HepG2 (cell line): Measurements from ENCODE around the gene WDFY1. TPM values are rescaled to one million over a fixed set of nuclear protein-coding genes. Genes with fewer than 3 reads are reported as not detected.
A peak's percentile ranks its signal among the peaks of the same experiment; 100 is the strongest.

Experiments
- CENPBD1 ChIP-seq: sonication (generic); formaldehyde crosslinking; IDR thresholded peaks from 2 replicates; pipeline ENCODE4 v1.8.0; 2022; ENCODE audit warnings: missing genetic modification reagents, low read depth, mild to moderate bottlenecking, borderline replicate concordance
- FOSL2 ChIP-seq: sonication (generic); formaldehyde crosslinking; IDR thresholded peaks from 2 replicates; pipeline ENCODE4 v1.4.0; 2020; ENCODE audit warnings: missing genetic modification reagents
- HOMEZ ChIP-seq: IDR thresholded peaks from 2 replicates; pipeline ENCODE4 v1.6.1; 2016; ENCODE audit warnings: low read depth
- JUN ChIP-seq: sonication (generic); formaldehyde crosslinking; IDR thresholded peaks from 2 replicates; pipeline ENCODE4 v1.4.0; 2020; ENCODE audit warnings: mild to moderate bottlenecking, missing genetic modification reagents
- MYNN ChIP-seq: sonication (generic); formaldehyde crosslinking; IDR thresholded peaks from 2 replicates; pipeline ENCODE4 v1.4.0; 2020; ENCODE audit warnings: mild to moderate bottlenecking, low read depth, missing genetic modification reagents
- PAXIP1 ChIP-seq: sonication (generic); formaldehyde crosslinking; conservative IDR thresholded peaks from 2 replicates; pipeline ENCODE4 v1.4.0; 2020; ENCODE audit warnings: mild to moderate bottlenecking, missing genetic modification reagents, moderate library complexity
- PITX1 ChIP-seq: sonication (generic); formaldehyde crosslinking; IDR thresholded peaks from 2 replicates; pipeline ENCODE4 v1.5.1; 2020; ENCODE audit warnings: mild to moderate bottlenecking, missing genetic modification reagents
- SCMH1 ChIP-seq: sonication (generic); formaldehyde crosslinking; IDR thresholded peaks from 2 replicates; pipeline ENCODE4 v1.9.0; 2021; ENCODE audit warnings: missing genetic modification reagents, mild to moderate bottlenecking, borderline replicate concordance
- TFDP2 ChIP-seq: sonication (generic); formaldehyde crosslinking; IDR thresholded peaks from 2 replicates; pipeline ENCODE4 v1.4.0; 2020; ENCODE audit warnings: missing genetic modification reagents
- TGIF2 ChIP-seq: IDR thresholded peaks from 2 replicates; pipeline ENCODE4 v1.6.1; 2016; ENCODE audit warnings: control low read depth, missing compliant biosample characterization
- ZGPAT ChIP-seq: IDR thresholded peaks from 2 replicates; pipeline ENCODE4 v1.6.1; 2016; ENCODE audit warnings: mild to moderate bottlenecking
- ZMYM2 ChIP-seq: sonication (generic); formaldehyde crosslinking; IDR thresholded peaks from 2 replicates; pipeline ENCODE4 v1.8.0; 2022; ENCODE audit warnings: mild to moderate bottlenecking, missing genetic modification reagents
- ZNF160 ChIP-seq: sonication (generic); formaldehyde crosslinking; IDR thresholded peaks from 2 replicates; pipeline ENCODE4 v1.8.0; 2022; ENCODE audit warnings: mild to moderate bottlenecking, inconsistent platforms, missing genetic modification reagents
- ZNF629 ChIP-seq: sonication (generic); formaldehyde crosslinking; conservative IDR thresholded peaks from 2 replicates; pipeline ENCODE4 v1.5.0; 2020; ENCODE audit warnings: missing genetic modification reagents
- ZNF672 ChIP-seq: sonication (generic); formaldehyde crosslinking; IDR thresholded peaks from 2 replicates; pipeline ENCODE4 v1.8.1; 2022; ENCODE audit warnings: missing genetic modification reagents
- ZNF776 ChIP-seq: sonication (generic); formaldehyde crosslinking; IDR thresholded peaks from 2 replicates; pipeline ENCODE4 v1.4.0; 2020; ENCODE audit warnings: mild to moderate bottlenecking, missing genetic modification reagents
- ZNF780A ChIP-seq: sonication (generic); formaldehyde crosslinking; IDR thresholded peaks from 2 replicates; pipeline ENCODE4 v1.8.0; 2022; ENCODE audit warnings: mild to moderate bottlenecking, missing genetic modification reagents, moderate library complexity
- ZNF850 ChIP-seq: sonication (generic); formaldehyde crosslinking; conservative IDR thresholded peaks from 2 replicates; pipeline ENCODE4 v1.9.0; 2021; ENCODE audit warnings: mild to moderate bottlenecking, missing genetic modification reagents
- ZSCAN5A ChIP-seq: sonication (generic); formaldehyde crosslinking; IDR thresholded peaks from 2 replicates; pipeline ENCODE4 v1.8.0; 2022; ENCODE audit warnings: mild to moderate bottlenecking, missing genetic modification reagents, borderline replicate concordance
- polyA plus RNA-seq, 8 experiments: library from polyadenylated mRNA; depleted of rRNA in 3 of 8; stranded (reverse) in 7 of 8; unstranded in 1 of 8; fragments of >200 nt; fragmentation: Illumina TruSeq in 4 of 8; extraction: Trizol in 4 of 8; gene quantifications; 2 replicates each; pipeline versions ENCODE4 v1.2.1 to v1.2.3, GENCODE V29; 2011 to 2016; ENCODE audit warnings: low read depth in 4 of 8, missing spikeins in 1 of 8, mixed read lengths in 1 of 8; ENCODE audit not compliant: insufficient read depth in 1 of 8
- total RNA-seq, 5 experiments: library from RNA; depleted of rRNA; stranded (reverse); fragments of >200 nt; fragmentation: Illumina TruSeq; extraction: Trizol; gene quantifications; 2 replicates each; pipeline ENCODE4 v1.2.3, GENCODE V29; 2016; ENCODE audit warnings: low read depth in 1 of 5

The WDFY1 gene
- total and polyA plus RNA-seq, 2 of the 13 experiments (the other 11 are each of a cell fraction or from before 2014, with no cell fraction given), result 77.0 to 78.4 TPM

- TF ChIP-seq HOMEZ (CRISPR knock-in tag) (peak; percentile 53; the same call in 1 of the 2 replicates), ZGPAT (peak; percentile 51; the same call in 1 of the 2 replicates), ZNF629 (no peak), TGIF2 (CRISPR knock-in tag) (peak; percentile 34; the same call in 1 of the 2 replicates), CENPBD1 (CRISPR knock-in tag) (no peak), FOSL2 (CRISPR knock-in tag) (peak; percentile 43), ZNF780A (CRISPR knock-in tag) (no peak), ZNF776 (CRISPR knock-in tag) (no peak), MYNN (CRISPR knock-in tag) (no peak), TFDP2 (CRISPR knock-in tag) (no peak), SCMH1 (CRISPR knock-in tag) (no peak), ZNF160 (CRISPR knock-in tag) (no peak), PAXIP1 (CRISPR knock-in tag) (peak; percentile 69), ZSCAN5A (no peak), JUN (CRISPR knock-in tag) (no peak), ZNF672 (no peak), PITX1 (peak; percentile 21; the same call in 1 of the 2 replicates), ZNF850 (CRISPR knock-in tag) (no peak), ZMYM2 (CRISPR knock-in tag) (peak; percentile 32; the same call in 1 of the 2 replicates)
These were observed 27.5 kb upstream of the WDFY1 start (continued) for GRCh38 chr2:223972656-223973102.
